ENCODE measurements around the gene SLC25A33. TPM values are rescaled to one million over a fixed set of nuclear protein-coding genes. Genes with fewer than 3 reads are reported as not detected.

SLC25A33 gene
- total RNA-seq, 4 donors from 2014 or later = 4.9 to 12.5 (median 6.6) TPM

GRCh38 chr1:9600861-9601834 is 61.9 kb downstream of the SLC25A33 start:
- no peaks in the 10 kb centered on the region for H3K27me3 ChIP-seq
- peaks cover 0 to under 1% (median 0%) of the 10 kb centered on the region in 4 donors for H3K4me1 ChIP-seq
- no peak for TF ChIP-seq CTCF (IDR thresholded peaks at IDR 0.05)
- no peak overlapping the region for H3K4me3 ChIP-seq
- no peak for DNase-seq
- H3K36me3 ChIP-seq = peaks cover 0 to 14% (median 0%) of the 10 kb centered on the region in 4 donors
- 74 to 90% methylated on average over 8 to 38 of the region's 39 CpGs for WGBS, 2 donors (ENCODE audit: low coverage in 1 of 2)
- H3K9me3 ChIP-seq = no peaks in the 10 kb centered on the region
- H3K27ac ChIP-seq = no peak overlapping the region
- in situ Hi-C loops (cut with MboI; ENCODE audit: low pct_ligation_motif_present in 1 of 4, low pct_unique_long_range_greater_than_20kb in 1 of 4, low sequenced_read_pairs in 3 of 4) = no loop called here
- intact Hi-C loops (cut with DNase I; ENCODE audit: low total_unique reads) = no loop called here

GRCh38 chr1:9601942-9602793 is 62.9 kb downstream of the SLC25A33 start:
- no peaks in the 10 kb centered on the region for H3K9me3 ChIP-seq
- H3K27ac ChIP-seq = no peak overlapping the region
- WGBS, 2 donors (ENCODE audit: low coverage in 1 of 2) = 93% methylated on average over 23 of the region's 26 CpGs; no CpG with 5 or more reads in 1 of the 2 donors
- intact Hi-C loops (cut with DNase I; ENCODE audit: low total_unique reads) = no loop called here
- H3K36me3 ChIP-seq = peaks cover 0 to 14% (median 0%) of the 10 kb centered on the region in 4 donors
- no peaks in the 10 kb centered on the region for H3K27me3 ChIP-seq
- TF ChIP-seq POLR2A (IDR thresholded peaks at IDR 0.05) (no peak), EP300 (IDR thresholded peaks at IDR 0.05; ENCODE audit: low read depth) (no peak), CTCF (IDR thresholded peaks at IDR 0.05) (no peak), POLR2AphosphoS5 (IDR thresholded peaks at IDR 0.05) (no peak)
- in situ Hi-C loops (cut with MboI; ENCODE audit: low pct_ligation_motif_present in 1 of 4, low pct_unique_long_range_greater_than_20kb in 1 of 4, low sequenced_read_pairs in 3 of 4) = no loop called here
- H3K4me1 ChIP-seq = no peaks in the 10 kb centered on the region
- DNase-seq = no peak
- H3K4me3 ChIP-seq = no peak overlapping the region

- Histone ChIP-seq H3K27me3 (no peaks in the 10 kb centered on the region), H3K27ac (no peak overlapping the region), H3K9me3 (no peaks in the 10 kb centered on the region), H3K36me3 (peaks cover 0 to 14% (median 0%) of the 10 kb centered on the region in 4 donors), H3K4me3 (no peak overlapping the region), H3K4me1 (no peaks in the 10 kb centered on the region)
- DNase-seq = no peak
- intact Hi-C loops (cut with DNase I; ENCODE audit: low total_unique reads) = no loop called here
- WGBS, 2 donors (ENCODE audit: low coverage in 1 of 2) = 92% methylated on average over 8 of the region's 9 CpGs; no CpG with 5 or more reads in 1 of the 2 donors
- no peak for TF ChIP-seq EP300 (IDR thresholded peaks at IDR 0.05; ENCODE audit: low read depth)
- TF ChIP-seq POLR2A (IDR thresholded peaks at IDR 0.05) = no peak
- TF ChIP-seq POLR2AphosphoS5 (IDR thresholded peaks at IDR 0.05) = no peak
- in situ Hi-C loops (cut with MboI; ENCODE audit: low pct_ligation_motif_present in 1 of 4, low pct_unique_long_range_greater_than_20kb in 1 of 4, low sequenced_read_pairs in 3 of 4) = no loop called here
Measured at GRCh38 chr1:9602794-9603167, 63.5 kb downstream of the SLC25A33 start.

DNA sequence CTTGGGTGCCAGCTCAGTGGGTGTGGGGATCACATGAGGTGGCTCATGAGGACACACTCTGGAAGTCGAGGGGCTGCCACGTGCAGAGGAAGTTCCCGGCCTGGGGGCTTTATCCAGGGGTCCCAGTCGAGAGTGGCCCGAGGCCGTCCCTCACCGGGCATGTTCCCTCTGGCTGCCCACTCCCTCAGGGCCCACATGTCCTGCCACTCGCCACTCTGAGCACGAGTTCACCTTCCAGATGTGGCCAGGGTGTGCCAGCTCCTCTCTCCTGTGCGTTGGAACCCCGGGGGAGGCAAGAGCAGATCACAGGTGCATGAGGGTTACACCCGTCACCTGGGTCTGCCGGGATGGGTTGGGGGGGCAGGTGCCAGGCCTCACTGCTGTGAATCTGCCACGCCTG is 64.0 kb downstream of the SLC25A33 start:
- H3K27me3 ChIP-seq = no peaks in the 10 kb centered on the region
- H3K36me3 ChIP-seq = peaks cover 0 to 14% (median 0%) of the 10 kb centered on the region in 4 donors
- H3K9me3 ChIP-seq = no peaks in the 10 kb centered on the region
- 95% methylated on average over 4 of the region's 14 CpGs; no CpG with 5 or more reads in 1 of the 2 donors for WGBS, 2 donors (ENCODE audit: low coverage in 1 of 2)
- no peaks in the 10 kb centered on the region for H3K4me1 ChIP-seq
- no peak for TF ChIP-seq CTCF (IDR thresholded peaks at IDR 0.05)
- TF ChIP-seq POLR2A (IDR thresholded peaks at IDR 0.05) = no peak
- TF ChIP-seq POLR2AphosphoS5 (IDR thresholded peaks at IDR 0.05) = no peak
- TF ChIP-seq EP300 (IDR thresholded peaks at IDR 0.05; ENCODE audit: low read depth) = no peak
- DNase-seq = no peak
- H3K4me3 ChIP-seq = no peak overlapping the region
- no peak overlapping the region for H3K27ac ChIP-seq
- in situ Hi-C loops (cut with MboI; ENCODE audit: low pct_ligation_motif_present in 1 of 4, low pct_unique_long_range_greater_than_20kb in 1 of 4, low sequenced_read_pairs in 3 of 4) = no loop called here
- intact Hi-C loops (cut with DNase I; ENCODE audit: low total_unique reads) = no loop called here

Data from transverse colon (tissue), 4 donors.